Thoracic aorta (tissue), 2 donors: Measurements from ENCODE around the gene FUCA1. TPM values are rescaled to one million over a fixed set of nuclear protein-coding genes. Genes with fewer than 3 reads are reported as not detected.

Experiments
- ATAC-seq: fragments of 150-250 bp; one replicate; pipeline ENCODE4 v1.8.0; 2017; ENCODE audit warnings: low read depth; ENCODE audit not compliant: insufficient number of reproducible peaks, low FRiP score
- DNase-seq: peaks from one replicate; pipeline ENCODE4 v3.0.0-alpha.2; 2020; ENCODE audit warnings: low spot score
- H3K27ac ChIP-seq, 2 donors: fragments of 200-600 bp; sonication (generic); 1 replicate in 1 of 2; 2 replicates in 1 of 2; pipeline ENCODE4 v1.5.1; 2016; ENCODE audit warnings: mild to moderate bottlenecking in 2 of 2, moderate library complexity in 2 of 2
- H3K27me3 ChIP-seq: fragments of 200-600 bp; sonication (generic); replicated peaks from 2 replicates; pipeline ENCODE4 v1.6.0; 2016; ENCODE audit warnings: mild to moderate bottlenecking; ENCODE audit not compliant: insufficient read depth
- H3K36me3 ChIP-seq: fragments of 200-600 bp; sonication (generic); one replicate; pipeline ENCODE4 v1.5.1; 2016
- H3K4me1 ChIP-seq, 2 donors: fragments of 200-600 bp; sonication (generic); 1 replicate in 1 of 2; 2 replicates in 1 of 2; pipeline versions ENCODE4 v1.5.1 to v1.6.0; 2016; ENCODE audit warnings: low read depth in 2 of 2, mild to moderate bottlenecking in 1 of 2; ENCODE audit not compliant: control insufficient read depth in 1 of 2
- H3K4me3 ChIP-seq: fragments of 200-600 bp; sonication (generic); 2 replicates; pipeline ENCODE4 v1.5.1; 2016; ENCODE audit warnings: mild to moderate bottlenecking
- H3K9me3 ChIP-seq: fragments of 200-600 bp; sonication (generic); 2 replicates; pipeline ENCODE4 v1.5.1; 2016
- CTCF ChIP-seq: fragments of 200-600 bp; sonication (generic); IDR thresholded peaks from one replicate; pipeline ENCODE4 v1.5.1; 2019; ENCODE audit warnings: antibody characterized with exemption
- total RNA-seq, 2 donors: library from RNA; depleted of rRNA; stranded (reverse); fragments of >200 nt; gene quantifications; one replicate each; pipeline versions ENCODE4 v1.1.0 to v1.2.3, GENCODE V29; 2016

The FUCA1 gene
- total RNA-seq, 2 donors from 2014 or later = 30.5 to 70.8 TPM

- Histone ChIP-seq H3K36me3 (peaks cover 11% of the 10 kb centered on the region), H3K27me3 (no peaks in the 10 kb centered on the region), H3K27ac (no peak overlapping the region), H3K4me3 (no peak overlapping the region), H3K4me1 (peaks cover 3 to 23% of the 10 kb centered on the region in 2 donors), H3K9me3 (no peaks in the 10 kb centered on the region)
- no peak for TF ChIP-seq CTCF
- ATAC-seq (no peak), DNase-seq (no peak)
Measured at GRCh38 chr1:23798662-23799142, 69.4 kb downstream of the FUCA1 start.

- no peaks in the 10 kb centered on the region for H3K27me3 ChIP-seq
- ATAC-seq (no peak), DNase-seq (no peak)
- no peak overlapping the region for H3K27ac ChIP-seq
- peaks cover 15% of the 10 kb centered on the region for H3K36me3 ChIP-seq
- H3K9me3 ChIP-seq = no peaks in the 10 kb centered on the region
- H3K4me1 ChIP-seq = peaks cover 3 to 33% of the 10 kb centered on the region in 2 donors
- H3K4me3 ChIP-seq = no peak overlapping the region
- no peak for TF ChIP-seq CTCF
Measured at GRCh38 chr1:23797478-23798448, 70.3 kb downstream of the FUCA1 start.

GRCh38 chr1:23796466-23797271, 71.4 kb downstream of the FUCA1 start:
- H3K27ac ChIP-seq = no peak overlapping the region
- TF ChIP-seq CTCF = no peak
- no peak overlapping the region for H3K4me3 ChIP-seq
- peaks cover 15% of the 10 kb centered on the region for H3K36me3 ChIP-seq
- ATAC-seq (no peak), DNase-seq (no peak)
- H3K9me3 ChIP-seq = no peaks in the 10 kb centered on the region
- H3K4me1 ChIP-seq = peaks cover 13 to 42% of the 10 kb centered on the region in 2 donors
- no peaks in the 10 kb centered on the region for H3K27me3 ChIP-seq

GRCh38 chr1:23795676-23796465, 72.2 kb downstream of the FUCA1 start:
- Histone ChIP-seq H3K27me3 (no peaks in the 10 kb centered on the region), H3K27ac (no peak overlapping the region), H3K4me3 (no peak overlapping the region), H3K4me1 (peaks cover 12 to 37% of the 10 kb centered on the region in 2 donors), H3K36me3 (peaks cover 15% of the 10 kb centered on the region), H3K9me3 (no peaks in the 10 kb centered on the region)
- DNase-seq (no peak), ATAC-seq (no peak)
- TF ChIP-seq CTCF = no peak

Other genes starting within 250 kb of the FUCA1 start
- gene RPL11, start 176.5 kb downstream of the FUCA1 start, total RNA-seq = 100 to 1,000 TPM; 433 to 469 TPM
- 10 to 100 TPM; 23.3 to 40.6 TPM for gene ELOA, start 124.8 kb downstream of the FUCA1 start, total RNA-seq
- 10 to 100 TPM; 42.9 to 57.0 TPM for gene PITHD1, start 89.9 kb downstream of the FUCA1 start, total RNA-seq
- gene LYPLA2, start 77.1 kb downstream of the FUCA1 start, total RNA-seq = 10 to 100 TPM; 29.6 to 37.2 TPM
- 10 to 100 TPM in 1 of 2 donors, 1 to 10 TPM in 1; 8.3 to 10.0 TPM for gene GALE, start 67.5 kb downstream of the FUCA1 start, total RNA-seq
- gene HMGCL, start 42.9 kb downstream of the FUCA1 start, total RNA-seq = 10 to 100 TPM; 27.6 to 31.7 TPM
- gene CNR2, start 45.1 kb upstream of the FUCA1 start, total RNA-seq = under 1 TPM in 1 of 2 donors, not detected in 1; 0.41 TPM
- gene PNRC2, start 91.5 kb upstream of the FUCA1 start, total RNA-seq = 100 to 1,000 TPM in 1 of 2 donors, 10 to 100 TPM in 1; 77.6 to 143 TPM
- 100 to 1,000 TPM in 1 of 2 donors, 10 to 100 TPM in 1; 73.9 to 126 TPM for gene SRSF10, start 112.0 kb upstream of the FUCA1 start, total RNA-seq
- gene MYOM3, start 243.8 kb upstream of the FUCA1 start, total RNA-seq = 1 to 10 TPM; 1.5 to 1.6 TPM